Subcutaneous adipose tissue (tissue), 4 donors: ENCODE measurements around the gene IGSF11. TPM values are rescaled to one million over a fixed set of nuclear protein-coding genes. Genes with fewer than 3 reads are reported as not detected.

Source experiments
- total RNA-seq, 4 donors: library from RNA; depleted of rRNA; stranded (reverse); fragments of >200 nt; gene quantifications; one replicate each; pipeline ENCODE4 v1.1.0, GENCODE V29; 2016
- TF ChIP-seq, protein P1 (sequence below): fragments of 450-650 bp; IDR thresholded peaks from one replicate; pipeline ENCODE4 v1.5.1; 2016; ENCODE audit warnings: low read depth, mild to moderate bottlenecking, control low read depth, antibody characterized with exemption, moderate library complexity

The IGSF11 gene
- total RNA-seq, 4 donors from 2014 or later, result 1.5 TPM; not detected in 3

DNA sequence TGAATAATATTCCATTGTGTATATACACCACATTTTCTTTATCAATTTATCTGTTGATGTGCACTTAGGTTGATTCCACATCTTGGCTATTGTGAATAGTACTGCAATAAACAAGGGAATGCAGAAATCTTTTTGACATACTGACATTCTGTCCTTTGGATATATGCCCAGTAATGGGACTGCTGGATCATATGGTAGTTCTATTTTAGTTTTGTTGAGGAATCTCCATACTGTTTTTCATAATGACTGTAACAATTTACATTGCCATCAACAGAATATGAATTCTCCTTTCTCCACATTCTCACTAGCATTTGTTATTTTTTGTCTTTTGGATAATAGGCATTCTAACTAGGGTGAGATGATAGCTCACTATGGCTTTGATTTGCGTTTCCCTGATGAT, 174.7 kb downstream of the IGSF11 start:
- TF ChIP-seq, protein P1, sequence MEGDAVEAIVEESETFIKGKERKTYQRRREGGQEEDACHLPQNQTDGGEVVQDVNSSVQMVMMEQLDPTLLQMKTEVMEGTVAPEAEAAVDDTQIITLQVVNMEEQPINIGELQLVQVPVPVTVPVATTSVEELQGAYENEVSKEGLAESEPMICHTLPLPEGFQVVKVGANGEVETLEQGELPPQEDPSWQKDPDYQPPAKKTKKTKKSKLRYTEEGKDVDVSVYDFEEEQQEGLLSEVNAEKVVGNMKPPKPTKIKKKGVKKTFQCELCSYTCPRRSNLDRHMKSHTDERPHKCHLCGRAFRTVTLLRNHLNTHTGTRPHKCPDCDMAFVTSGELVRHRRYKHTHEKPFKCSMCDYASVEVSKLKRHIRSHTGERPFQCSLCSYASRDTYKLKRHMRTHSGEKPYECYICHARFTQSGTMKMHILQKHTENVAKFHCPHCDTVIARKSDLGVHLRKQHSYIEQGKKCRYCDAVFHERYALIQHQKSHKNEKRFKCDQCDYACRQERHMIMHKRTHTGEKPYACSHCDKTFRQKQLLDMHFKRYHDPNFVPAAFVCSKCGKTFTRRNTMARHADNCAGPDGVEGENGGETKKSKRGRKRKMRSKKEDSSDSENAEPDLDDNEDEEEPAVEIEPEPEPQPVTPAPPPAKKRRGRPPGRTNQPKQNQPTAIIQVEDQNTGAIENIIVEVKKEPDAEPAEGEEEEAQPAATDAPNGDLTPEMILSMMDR, result no peak

DNA sequence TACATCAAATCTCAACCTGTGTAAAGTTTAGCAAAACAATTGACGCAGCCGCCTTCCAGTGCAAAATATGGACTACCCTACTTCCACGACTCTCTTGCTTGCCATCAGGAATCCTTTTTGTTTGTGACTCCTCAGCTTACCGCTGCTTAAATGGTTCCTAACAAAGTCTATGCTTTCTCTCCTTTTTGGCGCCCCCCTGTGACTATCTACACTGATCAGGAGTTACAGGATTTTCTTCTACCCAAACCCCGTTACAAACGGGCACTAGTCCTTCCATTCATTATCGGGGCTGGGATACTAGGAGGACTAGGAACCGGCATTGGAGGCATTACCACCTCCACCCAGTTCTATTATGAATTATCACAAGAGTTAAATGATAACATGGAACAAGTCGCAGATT, 184.0 kb downstream of the IGSF11 start:
- TF ChIP-seq, protein P1, result no peak

Other genes starting within 250 kb of the IGSF11 start
- under 1 TPM in 1 of 4 donors, not detected in 3; 0.66 TPM for gene TEX55, start 111.3 kb upstream of the IGSF11 start, total RNA-seq
- under 1 TPM in 1 of 4 donors, not detected in 3; 0.65 TPM for gene UPK1B, start 138.8 kb upstream of the IGSF11 start, total RNA-seq
- 10 to 100 TPM; 10.9 to 15.3 (median 14.0) TPM for gene B4GALT4, start 206.0 kb upstream of the IGSF11 start, total RNA-seq